HG02973 (cell line): ENCODE measurements around the gene PCDHGA6.
"Not testable (repeated sequence)": the region's sequence is repeated elsewhere in the genome, so short reads cannot be mapped to it uniquely, and the experiment has no call there.

Experiments used
- ATAC-seq: cut with Tn5 transposase; IDR thresholded peaks from one replicate; pipeline ENCODE4 v1.9.1; 2021; ENCODE audit warnings: moderate library complexity; ENCODE audit not compliant: unreplicated experiment

The PCDHGA6 gene

GRCh38 chr5:141359790-141360426 lies 13.8 kb upstream of the PCDHGA6 start, which contains the start of gene PCDHGB2:
Gene PCDHGB2 (plus strand): TSS chr5:141359994. CDS start chr5:141360136, 142 bp downstream.
- ATAC-seq, result no peak

DNA sequence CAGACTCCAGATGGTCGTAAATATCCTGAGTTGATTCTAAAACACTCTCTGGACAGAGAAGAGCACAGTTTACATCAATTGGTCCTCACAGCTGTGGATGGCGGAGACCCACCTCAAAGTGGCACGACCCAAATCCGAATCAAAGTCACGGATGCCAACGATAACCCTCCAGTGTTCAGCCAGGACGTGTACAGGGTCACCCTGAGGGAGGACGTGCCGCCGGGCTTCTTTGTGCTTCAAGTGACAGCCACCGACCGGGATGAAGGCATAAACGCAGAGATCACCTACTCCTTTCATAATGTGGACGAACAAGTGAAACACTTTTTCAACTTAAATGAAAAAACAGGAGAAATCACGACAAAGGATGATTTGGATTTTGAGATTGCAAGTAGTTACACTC lies 13.0 kb upstream of the PCDHGA6 start:
- no peak for ATAC-seq

DNA sequence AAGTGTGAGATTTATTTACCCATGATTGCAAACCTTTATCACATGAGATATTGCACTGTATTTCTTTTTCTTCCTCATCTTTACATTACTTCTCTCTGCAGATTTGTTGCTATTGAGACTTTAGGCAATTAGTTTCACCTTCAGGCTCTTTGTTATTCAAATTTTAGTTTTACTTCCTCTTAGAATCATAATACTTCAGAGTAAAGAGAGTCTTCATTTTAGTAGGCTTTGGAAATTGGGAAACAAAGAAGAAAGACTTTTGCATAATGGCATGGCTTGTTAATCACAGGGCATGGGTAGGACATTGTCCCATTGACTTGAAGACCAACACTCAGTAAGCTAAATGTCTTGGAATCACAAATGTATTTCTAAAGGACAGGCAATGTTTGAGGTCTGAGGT lies 11.0 kb upstream of the PCDHGA6 start:
- no peak for ATAC-seq

DNA sequence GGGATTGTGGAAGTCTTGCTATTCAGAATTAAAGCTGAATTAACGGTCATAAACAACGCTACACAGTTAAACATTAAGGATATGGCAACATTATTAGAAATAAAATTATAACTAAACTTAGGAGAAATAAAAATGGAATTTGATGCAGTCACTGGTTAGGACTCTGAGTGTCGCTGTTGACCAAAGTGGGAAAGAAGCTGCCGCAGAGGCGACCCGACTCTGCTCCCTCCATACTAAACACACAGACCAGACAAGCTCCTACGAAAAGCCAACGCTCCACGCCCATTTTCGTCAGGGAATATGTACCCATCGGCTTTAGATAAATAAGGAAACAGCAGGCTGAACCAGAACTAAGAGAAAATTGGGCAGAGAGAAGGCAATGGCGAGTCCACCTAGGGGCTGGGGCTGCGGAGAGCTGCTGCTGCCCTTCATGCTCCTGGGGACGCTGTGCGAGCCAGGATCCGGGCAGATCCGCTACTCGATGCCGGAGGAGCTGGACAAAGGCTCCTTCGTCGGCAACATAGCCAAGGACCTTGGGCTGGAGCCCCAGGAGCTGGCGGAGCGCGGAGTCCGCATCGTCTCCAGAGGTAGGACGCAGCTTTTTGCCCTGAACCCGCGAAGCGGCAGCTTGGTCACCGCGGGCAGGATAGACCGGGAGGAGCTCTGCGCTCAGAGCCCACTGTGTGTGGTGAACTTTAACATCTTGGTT lies 9.6 kb upstream of the PCDHGA6 start, which contains the start of gene PCDHGA5:
Gene PCDHGA5, plus strand, starts transcription at position 211 of the 709 bp plus-strand sequence. Its CDS starts 169 bp downstream, at position 380.
- ATAC-seq, result no peak

- ATAC-seq, result no peak
Measured at GRCh38 chr5:141366016-141366896, 7.4 kb upstream of the PCDHGA6 start.

DNA sequence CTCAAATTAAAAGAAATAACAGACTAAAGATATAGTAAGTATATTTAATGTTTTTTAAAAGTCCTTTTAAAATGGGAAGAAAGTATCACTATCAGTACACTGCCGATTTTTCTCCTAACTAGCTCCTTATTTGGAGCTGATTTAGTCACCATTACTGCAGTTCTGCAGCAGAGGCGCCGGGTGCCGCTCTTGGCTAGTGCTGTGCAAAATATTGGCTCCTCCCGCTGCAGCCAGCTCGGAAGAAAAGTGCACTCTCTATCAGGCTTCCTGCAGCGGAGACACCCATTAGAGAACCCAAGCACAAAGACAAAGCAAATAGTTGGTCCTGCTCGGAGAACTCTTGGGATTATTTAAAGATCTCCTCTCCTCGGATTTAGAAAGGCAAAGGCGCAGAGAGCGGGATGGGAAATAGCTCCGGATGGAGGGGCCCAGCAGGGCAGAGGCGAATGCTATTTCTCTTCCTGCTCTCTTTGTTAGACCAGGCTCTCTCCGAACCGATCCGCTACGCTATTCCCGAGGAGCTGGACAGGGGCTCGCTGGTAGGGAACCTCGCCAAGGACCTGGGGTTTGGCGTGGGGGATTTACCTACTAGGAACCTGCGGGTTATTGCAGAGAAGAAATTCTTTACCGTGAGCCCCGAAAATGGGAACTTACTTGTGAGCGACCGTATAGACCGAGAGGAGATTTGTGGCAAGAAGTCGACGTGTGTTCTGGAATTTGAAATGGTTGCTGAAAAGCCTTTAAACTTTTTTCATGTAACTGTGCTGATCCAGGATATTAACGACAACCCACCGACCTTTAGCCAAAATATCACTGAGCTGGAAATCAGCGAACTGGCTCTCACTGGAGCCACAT lies 3.5 kb upstream of the PCDHGA6 start, which contains the start of gene PCDHGB3:
Gene PCDHGB3, plus strand, starts transcription at position 249 of the 855 bp plus-strand sequence. Its CDS starts 153 bp downstream, at position 402.
- ATAC-seq, result peak; percentile 98

DNA sequence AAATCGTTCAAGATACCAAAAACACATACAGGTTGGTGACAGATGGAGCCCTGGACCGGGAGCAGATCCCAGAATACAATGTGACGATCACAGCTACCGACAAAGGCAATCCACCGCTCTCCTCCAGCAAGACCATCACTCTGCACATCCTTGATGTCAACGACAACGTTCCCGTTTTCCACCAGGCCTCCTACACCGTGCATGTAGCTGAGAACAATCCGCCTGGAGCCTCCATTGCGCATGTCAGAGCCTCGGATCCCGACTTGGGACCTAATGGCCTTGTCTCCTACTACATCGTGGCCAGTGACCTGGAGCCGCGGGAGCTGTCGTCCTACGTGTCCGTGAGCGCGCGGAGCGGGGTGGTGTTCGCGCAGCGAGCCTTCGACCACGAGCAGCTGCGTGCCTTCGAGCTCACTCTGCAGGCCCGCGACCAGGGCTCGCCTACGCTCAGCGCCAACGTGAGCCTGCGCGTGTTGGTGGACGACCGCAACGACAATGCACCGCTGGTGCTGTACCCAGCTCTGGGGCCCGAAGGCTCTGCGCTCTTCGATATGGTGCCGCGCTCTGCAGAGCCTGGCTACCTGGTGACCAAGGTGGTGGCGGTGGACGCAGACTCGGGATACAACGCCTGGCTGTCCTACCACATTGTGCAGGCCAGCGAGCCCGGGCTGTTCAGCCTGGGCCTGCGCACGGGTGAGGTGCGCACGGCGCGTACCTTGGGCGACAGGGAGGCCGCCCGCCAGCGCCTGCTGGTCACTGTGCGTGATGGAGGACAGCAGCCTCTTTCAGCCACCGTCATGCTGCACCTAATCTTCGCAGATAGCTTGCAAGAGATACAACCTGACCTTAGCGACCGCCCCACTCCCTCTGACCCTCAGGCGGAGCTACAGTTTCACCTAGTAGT lies 1.9 kb upstream of the PCDHGA6 start:
- no peak for ATAC-seq

DNA sequence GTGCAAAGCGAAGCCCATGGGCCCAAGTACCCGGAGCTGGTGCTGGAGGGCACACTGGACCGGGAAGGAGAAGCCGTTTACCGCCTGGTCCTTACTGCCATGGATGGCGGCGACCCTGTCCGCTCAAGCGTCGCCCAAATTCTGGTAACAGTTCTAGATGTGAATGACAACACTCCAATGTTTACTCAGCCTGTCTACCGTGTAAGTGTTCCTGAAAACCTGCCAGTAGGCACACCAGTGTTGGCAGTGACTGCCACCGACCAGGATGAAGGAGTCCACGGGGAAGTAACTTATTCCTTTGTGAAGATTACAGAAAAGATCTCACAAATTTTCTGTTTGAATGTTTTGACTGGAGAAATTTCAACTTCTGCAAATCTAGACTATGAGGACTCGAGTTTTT lies 936 bp downstream of the PCDHGA6 start:
- ATAC-seq, result no peak

- ATAC-seq, result not testable (repeated sequence)
Measured at GRCh38 chr5:141375444-141376155, 1.9 kb downstream of the PCDHGA6 start.

- ATAC-seq, result peak; percentile 69
Measured at GRCh38 chr5:141382469-141383294, 9.0 kb downstream of the PCDHGA6 start, which contains the start of gene PCDHGA7. Gene PCDHGA7 (plus strand): TSS chr5:141382742. CDS start chr5:141382900, 158 bp downstream.

DNA sequence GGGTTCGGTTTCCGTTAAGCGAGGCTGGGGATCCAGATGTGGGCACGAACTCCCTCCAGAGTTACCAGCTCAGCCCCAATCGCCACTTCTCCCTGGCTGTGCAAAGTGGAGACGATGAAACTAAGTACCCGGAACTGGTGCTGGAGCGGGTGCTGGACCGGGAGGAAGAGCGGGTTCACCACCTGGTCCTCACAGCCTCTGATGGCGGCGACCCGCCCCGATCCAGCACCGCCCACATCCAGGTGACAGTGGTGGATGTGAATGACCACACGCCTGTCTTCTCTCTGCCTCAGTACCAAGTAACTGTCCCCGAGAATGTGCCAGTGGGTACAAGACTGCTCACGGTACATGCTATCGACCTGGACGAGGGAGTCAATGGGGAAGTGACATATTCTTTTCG lies 9.7 kb downstream of the PCDHGA6 start:
- no peak for ATAC-seq

- no peak for ATAC-seq
Measured at GRCh38 chr5:141384471-141385267, 11.0 kb downstream of the PCDHGA6 start.

- ATAC-seq, result peak; percentile 89
Measured at GRCh38 chr5:141387557-141388311, 14.0 kb downstream of the PCDHGA6 start, which contains the start of gene PCDHGB4. Gene PCDHGB4 (plus strand): TSS chr5:141387698. CDS start chr5:141387885, 187 bp downstream.

DNA sequence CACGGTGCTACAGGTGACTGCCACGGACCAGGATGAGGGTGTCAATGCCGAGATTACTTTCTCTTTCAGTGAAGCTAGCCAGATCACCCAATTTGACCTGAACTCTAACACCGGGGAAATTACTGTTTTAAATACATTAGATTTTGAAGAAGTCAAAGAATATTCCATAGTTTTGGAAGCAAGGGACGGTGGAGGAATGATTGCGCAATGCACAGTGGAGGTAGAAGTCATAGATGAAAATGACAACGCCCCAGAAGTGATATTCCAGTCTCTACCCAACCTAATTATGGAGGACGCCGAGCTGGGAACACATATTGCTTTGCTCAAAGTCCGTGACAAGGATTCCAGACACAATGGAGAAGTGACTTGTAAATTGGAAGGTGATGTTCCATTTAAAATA lies 15.0 kb downstream of the PCDHGA6 start:
- ATAC-seq, result no peak

DNA sequence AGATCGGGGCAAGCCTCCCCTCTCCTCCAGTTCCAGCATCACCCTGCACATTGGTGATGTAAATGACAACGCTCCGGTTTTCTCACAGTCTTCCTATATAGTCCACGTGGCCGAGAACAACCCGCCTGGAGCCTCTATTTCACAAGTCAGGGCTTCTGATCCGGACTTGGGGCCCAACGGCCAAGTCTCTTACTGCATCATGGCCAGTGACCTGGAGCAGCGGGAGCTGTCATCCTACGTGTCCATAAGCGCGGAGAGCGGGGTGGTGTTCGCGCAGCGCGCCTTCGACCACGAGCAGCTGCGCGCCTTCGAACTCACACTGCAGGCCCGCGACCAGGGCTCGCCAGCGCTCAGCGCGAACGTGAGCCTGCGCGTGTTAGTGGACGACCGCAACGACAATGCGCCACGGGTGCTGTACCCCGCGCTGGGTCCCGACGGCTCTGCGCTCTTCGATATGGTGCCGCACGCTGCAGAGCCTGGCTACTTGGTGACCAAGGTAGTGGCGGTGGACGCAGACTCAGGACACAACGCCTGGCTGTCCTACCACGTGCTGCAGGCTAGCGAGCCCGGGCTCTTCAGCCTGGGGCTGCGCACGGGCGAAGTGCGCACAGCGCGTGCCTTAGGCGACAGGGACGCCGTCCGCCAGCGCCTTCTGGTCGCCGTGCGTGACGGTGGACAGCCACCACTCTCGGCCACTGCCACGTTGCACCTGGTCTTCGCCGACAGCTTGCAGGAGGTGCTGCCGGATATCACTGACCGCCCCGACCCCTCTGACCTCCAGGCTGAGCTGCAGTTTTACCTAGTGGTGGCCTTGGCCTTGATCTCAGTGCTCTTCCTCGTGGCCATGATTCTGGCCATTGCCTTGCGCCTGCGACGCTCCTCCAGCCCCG lies 15.7 kb downstream of the PCDHGA6 start:
- no peak for ATAC-seq
